Calu3 (cell line): ENCODE results near the gene TNK2. TPM values are rescaled to one million over a fixed set of nuclear protein-coding genes. Genes with fewer than 3 reads are reported as not detected.
A peak's percentile ranks its signal among the peaks of the same experiment; 100 is the strongest.
"Not testable (repeated sequence)": the region's sequence is repeated elsewhere in the genome, so short reads cannot be mapped to it uniquely, and the experiment has no call there.

ENCODE experiments used
- BruUV-seq: library from RNA; stranded (reverse); fragments of 400-500 nt; replicated peaks from 2 replicates; lab custom pipeline; 2021; lab: Mats Ljungman, UMichigan
- CTCF ChIA-PET: fragments of 300-600 bp; sonication (Branson Sonifier 250); formaldehyde crosslinking; loops from one replicate; lab custom pipeline; 2022; ENCODE audit warnings: antibody characterized with exemption; lab: Charles Lee
- DNase-seq: peaks from one replicate; pipeline ENCODE4 v3.0.0; 2022
- H3K27ac Mint-ChIP-seq: one replicate; pipeline ENCODE4 v1.8.0; 2022; ENCODE audit warnings: mixed read lengths; ENCODE audit not compliant: unreplicated experiment
- H3K27me3 Mint-ChIP-seq: one replicate; pipeline ENCODE4 v1.8.0; 2022; ENCODE audit warnings: mixed read lengths; ENCODE audit not compliant: unreplicated experiment
- H3K36me3 Mint-ChIP-seq: one replicate; pipeline ENCODE4 v1.8.0; 2022; ENCODE audit warnings: mild to moderate bottlenecking, moderate library complexity, mixed read lengths; ENCODE audit not compliant: insufficient read depth, unreplicated experiment
- H3K4me1 Mint-ChIP-seq: one replicate; pipeline ENCODE4 v1.8.0; 2022; ENCODE audit warnings: mild to moderate bottlenecking, low read depth, mixed read lengths; ENCODE audit not compliant: unreplicated experiment
- H3K4me3 Mint-ChIP-seq: one replicate; pipeline ENCODE4 v1.8.0; 2022; ENCODE audit warnings: mild to moderate bottlenecking, low read depth, moderate library complexity, mixed read lengths; ENCODE audit not compliant: unreplicated experiment
- H3K9me3 Mint-ChIP-seq: one replicate; pipeline ENCODE4 v1.8.0; 2022; ENCODE audit warnings: low read depth, mixed read lengths; ENCODE audit not compliant: unreplicated experiment
- CTCF ChIP-seq: fragments of 200-600 bp; IDR thresholded peaks from one replicate; pipeline ENCODE4 v1.8.0; 2022; ENCODE audit warnings: antibody characterized with exemption; ENCODE audit not compliant: unreplicated experiment
- intact Hi-C: fragments of 100-400 bp; cut with micrococcal nuclease; formaldehyde crosslinking; loops from one replicate; pipeline ENCODE4 v1.10.0; 2022; ENCODE audit not compliant: unreplicated experiment
- total RNA-seq: library from RNA; stranded (reverse); gene quantifications from 2 replicates; pipeline ENCODE4 v1.2.3, GENCODE V29; 2022

Gene TNK2
- total RNA-seq, 1 experiment from 2014 or later: 50.4 TPM

- CTCF ChIA-PET: interaction anchor here (1.2 to 2.2 kb wide), 3 partner anchors 9 to 55 kb away, joined by 3 to 9 read pairs (median 8); no protein-coding TSS in a partner anchor
- Mint-ChIP-seq H3K4me3 (peak overlapping the region; percentile 82), H3K27ac (peak overlapping the region; percentile 44), H3K4me1 (peaks cover 35% of the 10 kb centered on the region), H3K36me3 (peaks cover 15% of the 10 kb centered on the region), H3K27me3 (no peaks in the 10 kb centered on the region), H3K9me3 (no peaks in the 10 kb centered on the region)
- intact Hi-C loops: no loop called here
- no peak for TF ChIP-seq CTCF
- BruUV-seq: no TSS peak
- DNase-seq: no peak
These were observed 2.1 kb downstream of the TNK2 start for GRCh38 chr3:195905970-195906864.

- no TSS peak for BruUV-seq
These were observed 4.0 kb downstream of the TNK2 start for GRCh38 chr3:195904368-195904767.

GRCh38 chr3:195903950-195904290 lies 4.4 kb downstream of the TNK2 start:
- Mint-ChIP-seq H3K4me1 (peaks cover 41% of the 10 kb centered on the region), H3K4me3 (no peak overlapping the region), H3K36me3 (peaks cover 11% of the 10 kb centered on the region), H3K27me3 (no peaks in the 10 kb centered on the region), H3K27ac (no peak overlapping the region), H3K9me3 (no peaks in the 10 kb centered on the region)
- no peak for TF ChIP-seq CTCF
- no TSS peak for BruUV-seq
- DNase-seq: no peak
- intact Hi-C loops: no loop called here
- CTCF ChIA-PET: no interaction called here

More at GRCh38 chr3:195904368-195904767, 4.0 kb downstream of the TNK2 start:
- Mint-ChIP-seq H3K4me1 (peaks cover 41% of the 10 kb centered on the region), H3K4me3 (no peak overlapping the region), H3K36me3 (peaks cover 15% of the 10 kb centered on the region), H3K27ac (no peak overlapping the region), H3K27me3 (no peaks in the 10 kb centered on the region), H3K9me3 (no peaks in the 10 kb centered on the region)
- intact Hi-C loops: no loop called here
- CTCF ChIA-PET: no interaction called here
- no peak for TF ChIP-seq CTCF
- DNase-seq: no peak

GRCh38 chr3:195902634-195903033 lies 5.7 kb downstream of the TNK2 start:
- H3K4me1 Mint-ChIP-seq: peaks cover 42% of the 10 kb centered on the region
- intact Hi-C loops, H3K27me3 Mint-ChIP-seq, DNase-seq, H3K4me3 Mint-ChIP-seq, BruUV-seq, H3K27ac Mint-ChIP-seq, H3K36me3 Mint-ChIP-seq, H3K9me3 Mint-ChIP-seq: not testable (repeated sequence)
- CTCF ChIA-PET: interaction anchor here (0.6 kb wide), 2 partner anchors 13 to 1335 kb away, joined by 3 to 4 read pairs; no protein-coding TSS in a partner anchor

GRCh38 chr3:195901836-195902585 lies 6.3 kb downstream of the TNK2 start:
- H3K4me1 Mint-ChIP-seq: peaks cover 38% of the 10 kb centered on the region
- H3K27me3 Mint-ChIP-seq, H3K4me3 Mint-ChIP-seq, H3K27ac Mint-ChIP-seq, H3K36me3 Mint-ChIP-seq, H3K9me3 Mint-ChIP-seq, intact Hi-C loops, BruUV-seq, DNase-seq: not testable (repeated sequence)
- CTCF ChIA-PET: interaction anchor here (0.6 to 1.4 kb wide), 2 partner anchors 13 to 25 kb away, joined by 3 read pairs; no protein-coding TSS in a partner anchor
